Measurements from ENCODE around the gene CHAT.

- TF ChIP-seq CTCF (IDR thresholded peaks at IDR 0.05) (no peak), EZH2 (IDR thresholded peaks at IDR 0.05) (no peak), EZH2phosphoT487 (IDR thresholded peaks at IDR 0.05) (no peak)
These were observed 36.8 kb downstream of the CHAT start for GRCh38 chr10:49650724-49651034.
